CD8-positive, alpha-beta memory T cell (primary cell): ENCODE results near the gene CLEC3B. TPM values are rescaled to one million over a fixed set of nuclear protein-coding genes. Genes with fewer than 3 reads are reported as not detected.

Experiments used
- CTCF ChIA-PET: fragments of 350-600 bp; sonication (Branson Sonifier 250); formaldehyde crosslinking; loops from one replicate; lab custom pipeline; 2021; ENCODE audit warnings: antibody characterized with exemption; lab: Charles Lee
- POLR2A ChIA-PET: fragments of 350-600 bp; sonication (Branson Sonifier 250); formaldehyde crosslinking; loops from one replicate; lab custom pipeline; 2021; ENCODE audit warnings: antibody characterized with exemption; lab: Charles Lee
- DNase-seq, 5 donors: peaks; one replicate each; pipeline versions ENCODE4 v3.0.0 to v3.0.0-alpha.2; 2020 to 2022; ENCODE audit warnings: mixed read lengths in 1 of 5
- H3K27ac ChIP-seq: one replicate; pipeline ENCODE4 v1.7.0; 2013; ENCODE audit warnings: low read depth, mild to moderate bottlenecking, low read length, moderate library complexity
- H3K27me3 ChIP-seq: 2 replicates; pipeline ENCODE4 v1.7.0; 2013; ENCODE audit warnings: low read length, mild to moderate bottlenecking; ENCODE audit not compliant: insufficient read depth, poor library complexity, severe bottlenecking
- H3K36me3 ChIP-seq: 2 replicates; pipeline ENCODE4 v1.7.0; 2013; ENCODE audit warnings: mild to moderate bottlenecking, low read length, moderate library complexity; ENCODE audit not compliant: insufficient read depth
- H3K4me1 ChIP-seq: 2 replicates; pipeline ENCODE4 v1.7.0; 2013; ENCODE audit warnings: mild to moderate bottlenecking, low read length, moderate library complexity; ENCODE audit not compliant: insufficient read depth
- H3K4me3 ChIP-seq: 2 replicates; pipeline ENCODE4 v1.7.0; 2013; ENCODE audit warnings: mild to moderate bottlenecking, low read length
- H3K9me3 ChIP-seq: 2 replicates; pipeline ENCODE4 v1.7.0; 2013; ENCODE audit warnings: mild to moderate bottlenecking, low read length
- H3K27ac Mint-ChIP-seq, 8 donors: one replicate each; pipeline ENCODE4 v1.8.0; 2020 to 2021; ENCODE audit warnings: mixed read lengths in 8 of 8, mild to moderate bottlenecking in 6 of 8, inconsistent platforms in 3 of 8, moderate library complexity in 3 of 8
- H3K27me3 Mint-ChIP-seq, 2 donors: one replicate each; pipeline ENCODE4 v1.8.0; 2020 to 2021; ENCODE audit warnings: mixed read lengths in 2 of 2, mild to moderate bottlenecking in 1 of 2, moderate library complexity in 1 of 2
- H3K36me3 Mint-ChIP-seq, 3 donors: one replicate each; pipeline ENCODE4 v1.8.0; 2020 to 2021; ENCODE audit warnings: mixed read lengths in 3 of 3, inconsistent platforms in 1 of 3, mild to moderate bottlenecking in 1 of 3
- H3K4me1 Mint-ChIP-seq, 3 donors: one replicate each; pipeline ENCODE4 v1.8.0; 2020 to 2021; ENCODE audit warnings: mixed read lengths in 3 of 3, inconsistent platforms in 1 of 3, mild to moderate bottlenecking in 1 of 3
- H3K4me3 Mint-ChIP-seq, 7 donors: one replicate each; pipeline ENCODE4 v1.8.0; 2020 to 2021; ENCODE audit warnings: mixed read lengths in 7 of 7, mild to moderate bottlenecking in 6 of 7, moderate library complexity in 4 of 7, inconsistent platforms in 2 of 7
- H3K9me3 Mint-ChIP-seq, 5 donors: one replicate each; pipeline ENCODE4 v1.8.0; 2020 to 2022; ENCODE audit warnings: mixed read lengths in 5 of 5, mild to moderate bottlenecking in 3 of 5, moderate library complexity in 2 of 5, inconsistent platforms in 1 of 5
- polyA plus RNA-seq: library from polyadenylated mRNA; unstranded; fragments of 300-500 nt; fragmentation: Illumina TruSeq; gene quantifications from one replicate; pipeline ENCODE4 v1.2.3, GENCODE V29; 2021
- total RNA-seq, 2 experiments: library from RNA; stranded (reverse); gene quantifications; one replicate each; pipeline ENCODE4 v1.2.3, GENCODE V29; 2021

Gene CLEC3B
- total and polyA plus RNA-seq, 3 experiments from 2014 or later = 0.24 TPM; not detected in 2

DNA sequence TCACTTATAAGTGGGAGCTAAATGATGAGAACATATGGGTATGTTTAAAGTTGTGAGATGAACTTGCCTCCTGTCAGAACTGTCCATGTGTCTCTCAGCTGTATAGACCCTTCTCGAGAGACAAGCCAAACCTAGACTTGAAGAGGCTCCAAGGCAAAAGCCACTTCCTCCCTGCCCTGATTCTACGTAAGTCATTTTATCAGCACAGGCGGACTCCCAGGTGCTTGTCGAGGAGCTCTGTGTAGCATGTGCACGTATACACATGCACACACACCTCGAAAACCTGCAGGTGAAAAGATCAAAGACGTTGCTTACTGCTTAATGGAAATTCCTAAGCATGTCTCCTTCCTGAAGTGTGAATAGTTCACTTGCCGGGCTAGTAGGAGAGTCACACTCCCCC lies 5.6 kb upstream of the CLEC3B start:
- Histone ChIP-seq H3K36me3 (no peaks in the 10 kb centered on the region), H3K4me3 (no peak overlapping the region), H3K9me3 (no peaks in the 10 kb centered on the region), H3K4me1 (peaks cover 12% of the 10 kb centered on the region), H3K27me3 (no peaks in the 10 kb centered on the region), H3K27ac (no peak overlapping the region)
- CTCF ChIA-PET = interaction anchor here (1.2 kb wide), 1 partner anchor 16 kb away, joined by 4 read pairs; no protein-coding TSS in a partner anchor
- peaks cover 0 to 17% (median 5%) of the 10 kb centered on the region in 3 donors for H3K36me3 Mint-ChIP-seq
- peaks cover 10 to 14% (median 11%) of the 10 kb centered on the region in 3 donors for H3K4me1 Mint-ChIP-seq
- no peak overlapping the region for H3K4me3 Mint-ChIP-seq
- POLR2A ChIA-PET = no interaction called here
- H3K9me3 Mint-ChIP-seq = no peaks in the 10 kb centered on the region
- peak in 1 of 5 donors; percentile 39 for DNase-seq
- H3K27ac Mint-ChIP-seq = peak overlapping the region in 4 of 8 donors; percentile 1 to 81 (median 68)
- H3K27me3 Mint-ChIP-seq = peaks cover 0 to 2% of the 10 kb centered on the region in 2 donors

GRCh38 chr3:45021524-45022297 lies 4.4 kb upstream of the CLEC3B start:
- Histone ChIP-seq H3K4me1 (peaks cover 12% of the 10 kb centered on the region), H3K4me3 (no peak overlapping the region), H3K27me3 (no peaks in the 10 kb centered on the region), H3K36me3 (no peaks in the 10 kb centered on the region), H3K9me3 (no peaks in the 10 kb centered on the region), H3K27ac (no peak overlapping the region)
- no peak for DNase-seq
- H3K27ac Mint-ChIP-seq = peak overlapping the region in 1 of 8 donors; percentile 60
- CTCF ChIA-PET = no interaction called here
- peaks cover 10 to 14% (median 11%) of the 10 kb centered on the region in 3 donors for H3K4me1 Mint-ChIP-seq
- H3K36me3 Mint-ChIP-seq = peaks cover 0 to 10% (median 4%) of the 10 kb centered on the region in 3 donors
- H3K4me3 Mint-ChIP-seq = no peak overlapping the region
- POLR2A ChIA-PET = no interaction called here
- H3K27me3 Mint-ChIP-seq = peaks cover 0 to 2% of the 10 kb centered on the region in 2 donors
- H3K9me3 Mint-ChIP-seq = no peaks in the 10 kb centered on the region

DNA sequence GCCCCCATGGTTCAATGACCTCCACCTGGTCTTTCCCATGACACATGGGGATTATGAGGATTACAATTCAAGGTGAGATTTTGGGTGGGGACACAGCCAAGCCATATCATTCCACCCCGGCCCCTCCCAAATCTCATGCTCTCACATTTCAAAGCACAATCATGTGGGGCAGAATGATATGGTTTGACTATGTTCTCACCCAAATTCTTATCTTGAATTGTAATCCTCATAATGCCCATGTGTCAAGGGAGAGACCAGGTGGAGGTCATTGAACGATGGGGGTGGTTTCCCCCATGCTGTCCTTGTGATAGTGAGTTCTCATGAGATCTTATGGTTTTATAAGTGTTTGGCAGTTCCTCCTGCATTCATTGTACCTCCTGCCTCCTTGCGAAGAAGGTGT lies 2.4 kb upstream of the CLEC3B start:
- no peak for DNase-seq
- Histone ChIP-seq H3K27ac (no peak overlapping the region), H3K4me1 (peaks cover 12% of the 10 kb centered on the region), H3K4me3 (no peak overlapping the region), H3K9me3 (no peaks in the 10 kb centered on the region), H3K27me3 (no peaks in the 10 kb centered on the region), H3K36me3 (no peaks in the 10 kb centered on the region)
- peaks cover 0 to 1% (median 0%) of the 10 kb centered on the region in 3 donors for H3K36me3 Mint-ChIP-seq
- peak overlapping the region in 1 of 8 donors; percentile 48 for H3K27ac Mint-ChIP-seq
- no peak overlapping the region for H3K4me3 Mint-ChIP-seq
- H3K27me3 Mint-ChIP-seq = peaks cover 3 to 4% of the 10 kb centered on the region in 2 donors
- H3K9me3 Mint-ChIP-seq = no peaks in the 10 kb centered on the region
- POLR2A ChIA-PET = no interaction called here
- peaks cover 10 to 14% (median 11%) of the 10 kb centered on the region in 3 donors for H3K4me1 Mint-ChIP-seq
- CTCF ChIA-PET = no interaction called here

GRCh38 chr3:45024542-45025255 lies 1.4 kb upstream of the CLEC3B start:
- H3K9me3 Mint-ChIP-seq = no peaks in the 10 kb centered on the region
- H3K4me3 Mint-ChIP-seq = no peak overlapping the region
- H3K27ac Mint-ChIP-seq = no peak overlapping the region
- Histone ChIP-seq H3K4me1 (peaks cover 12% of the 10 kb centered on the region), H3K27me3 (no peaks in the 10 kb centered on the region), H3K27ac (no peak overlapping the region), H3K36me3 (no peaks in the 10 kb centered on the region), H3K9me3 (no peaks in the 10 kb centered on the region), H3K4me3 (no peak overlapping the region)
- H3K36me3 Mint-ChIP-seq = no peaks in the 10 kb centered on the region
- CTCF ChIA-PET = no interaction called here
- POLR2A ChIA-PET = no interaction called here
- peaks cover 10 to 14% (median 11%) of the 10 kb centered on the region in 3 donors for H3K4me1 Mint-ChIP-seq
- peaks cover 5 to 10% of the 10 kb centered on the region in 2 donors for H3K27me3 Mint-ChIP-seq
- no peak for DNase-seq

- CTCF ChIA-PET = no interaction called here
Observed at GRCh38 chr3:45026957-45027356, 854 bp downstream of the CLEC3B start.

DNA sequence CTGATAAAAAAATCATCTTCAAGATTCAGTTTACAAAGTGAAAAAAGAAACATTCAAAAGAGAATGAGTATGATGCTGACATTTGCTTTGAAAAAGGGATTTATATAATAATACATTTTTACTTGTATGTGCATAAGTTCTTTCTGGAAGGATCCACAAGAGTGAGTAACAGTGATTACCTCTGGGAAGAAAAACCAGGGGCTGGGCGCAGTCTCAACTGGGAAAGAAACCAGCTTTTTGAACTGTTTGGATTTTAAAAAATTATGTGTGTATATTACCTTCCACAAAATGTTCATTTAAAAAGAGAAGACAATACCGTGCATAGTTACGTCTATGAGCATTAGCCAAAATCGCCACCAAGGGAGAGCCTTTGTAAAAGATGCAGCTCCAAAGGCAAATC lies 1.3 kb downstream of the CLEC3B start:
- CTCF ChIA-PET = no interaction called here

More at GRCh38 chr3:45026957-45027356, 854 bp downstream of the CLEC3B start:
- Histone ChIP-seq H3K4me3 (no peak overlapping the region), H3K36me3 (no peaks in the 10 kb centered on the region), H3K4me1 (no peaks in the 10 kb centered on the region), H3K9me3 (no peaks in the 10 kb centered on the region), H3K27ac (no peak overlapping the region), H3K27me3 (peaks cover 6% of the 10 kb centered on the region)
- Mint-ChIP-seq H3K4me3 (no peak overlapping the region), H3K36me3 (no peaks in the 10 kb centered on the region), H3K27ac (peak overlapping the region in 1 of 8 donors; percentile 70), H3K27me3 (peaks cover 8 to 25% of the 10 kb centered on the region in 2 donors), H3K4me1 (no peaks in the 10 kb centered on the region), H3K9me3 (no peaks in the 10 kb centered on the region)
- POLR2A ChIA-PET = no interaction called here
- DNase-seq = no peak

GRCh38 chr3:45029216-45029615 lies 3.1 kb downstream of the CLEC3B start:
- Histone ChIP-seq H3K27ac (no peak overlapping the region), H3K4me1 (no peaks in the 10 kb centered on the region), H3K4me3 (no peak overlapping the region), H3K36me3 (no peaks in the 10 kb centered on the region), H3K9me3 (no peaks in the 10 kb centered on the region), H3K27me3 (peaks cover 6% of the 10 kb centered on the region)
- Mint-ChIP-seq H3K27ac (no peak overlapping the region), H3K36me3 (peaks cover 0 to 8% (median 2%) of the 10 kb centered on the region in 3 donors), H3K9me3 (no peaks in the 10 kb centered on the region), H3K4me3 (no peak overlapping the region), H3K27me3 (peaks cover 18 to 48% of the 10 kb centered on the region in 2 donors), H3K4me1 (peaks cover under 1 to 3% (median 2%) of the 10 kb centered on the region in 3 donors)
- DNase-seq = no peak
- POLR2A ChIA-PET = no interaction called here
- CTCF ChIA-PET = no interaction called here

More for the DNA sequence above, 1.3 kb downstream of the CLEC3B start:
- H3K36me3 ChIP-seq = no peaks in the 10 kb centered on the region
- no peak overlapping the region for H3K4me3 Mint-ChIP-seq
- H3K9me3 ChIP-seq = no peaks in the 10 kb centered on the region
- H3K36me3 Mint-ChIP-seq = peaks cover 0 to 4% (median 2%) of the 10 kb centered on the region in 3 donors
- H3K9me3 Mint-ChIP-seq = no peaks in the 10 kb centered on the region
- H3K27ac ChIP-seq = no peak overlapping the region
- H3K27me3 Mint-ChIP-seq = peaks cover 10 to 30% of the 10 kb centered on the region in 2 donors
- H3K4me1 Mint-ChIP-seq = no peaks in the 10 kb centered on the region
- no peaks in the 10 kb centered on the region for H3K4me1 ChIP-seq
- peaks cover 6% of the 10 kb centered on the region for H3K27me3 ChIP-seq
- H3K27ac Mint-ChIP-seq = no peak overlapping the region
- DNase-seq = no peak
- no peak overlapping the region for H3K4me3 ChIP-seq
- POLR2A ChIA-PET = no interaction called here

GRCh38 chr3:45029661-45030060 lies 3.6 kb downstream of the CLEC3B start:
- Mint-ChIP-seq H3K4me3 (no peak overlapping the region), H3K4me1 (peaks cover 5 to 7% (median 7%) of the 10 kb centered on the region in 3 donors), H3K27me3 (peaks cover 21 to 52% of the 10 kb centered on the region in 2 donors), H3K36me3 (peaks cover 0 to 8% (median 2%) of the 10 kb centered on the region in 3 donors), H3K27ac (peak overlapping the region in 1 of 8 donors; percentile 38), H3K9me3 (no peaks in the 10 kb centered on the region)
- POLR2A ChIA-PET = no interaction called here
- CTCF ChIA-PET = no interaction called here
- Histone ChIP-seq H3K27ac (no peak overlapping the region), H3K36me3 (no peaks in the 10 kb centered on the region), H3K9me3 (no peaks in the 10 kb centered on the region), H3K4me3 (no peak overlapping the region), H3K27me3 (peaks cover 6% of the 10 kb centered on the region), H3K4me1 (peaks cover 2% of the 10 kb centered on the region)
- DNase-seq = no peak
